Epidermal melanocyte (primary cell): ENCODE results near the gene XRCC5.
"Not testable (repeated sequence)": the region's sequence is repeated elsewhere in the genome, so short reads cannot be mapped to it uniquely, and the experiment has no call there.

Experiments
- DNase-seq: peaks from one replicate; pipeline ENCODE4 v3.0.0; 2011; ENCODE audit warnings: low spot score; ENCODE audit not compliant: insufficient read length

XRCC5 gene

GRCh38 chr2:216192931-216193330, 83.8 kb downstream of the XRCC5 start:
- no peak for DNase-seq

DNA sequence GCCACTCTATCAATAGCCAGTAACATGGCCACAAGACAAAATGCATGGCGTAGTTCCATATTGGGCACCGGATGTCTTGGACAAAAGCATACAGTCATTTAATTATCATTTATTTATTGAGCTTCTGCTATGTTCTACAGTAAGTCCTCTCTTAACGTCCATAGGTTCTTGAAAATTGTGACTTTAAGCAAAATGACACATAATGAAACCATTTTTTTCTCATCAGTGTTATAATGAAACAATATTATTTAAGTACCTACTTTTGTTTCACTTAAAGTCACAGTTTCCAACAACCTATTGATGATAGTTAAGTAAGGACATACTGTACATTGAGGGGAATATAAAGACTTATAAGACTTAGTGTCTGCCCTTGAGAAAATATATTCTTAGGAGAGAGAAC, 84.9 kb downstream of the XRCC5 start:
- DNase-seq = no peak

DNA sequence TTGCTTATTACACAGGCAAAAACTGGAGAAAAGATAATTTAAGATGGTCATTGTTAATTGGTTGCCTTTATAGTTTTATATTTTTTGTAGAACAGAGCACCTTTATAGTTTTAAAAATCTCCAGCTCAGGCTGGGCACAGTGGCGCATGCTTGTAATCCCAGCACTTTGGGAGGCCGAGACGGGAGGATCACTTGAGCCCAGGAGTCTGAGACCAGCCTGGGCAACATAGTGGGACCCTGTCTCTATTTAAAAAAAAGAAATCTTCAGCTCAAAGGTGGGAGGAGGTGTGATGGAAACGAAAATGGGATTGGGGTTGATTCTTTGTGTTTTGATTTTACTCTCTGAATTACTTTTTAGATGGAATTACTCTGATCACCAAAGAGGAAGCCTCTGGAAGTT, 85.4 kb downstream of the XRCC5 start:
- DNase-seq = no peak

DNA sequence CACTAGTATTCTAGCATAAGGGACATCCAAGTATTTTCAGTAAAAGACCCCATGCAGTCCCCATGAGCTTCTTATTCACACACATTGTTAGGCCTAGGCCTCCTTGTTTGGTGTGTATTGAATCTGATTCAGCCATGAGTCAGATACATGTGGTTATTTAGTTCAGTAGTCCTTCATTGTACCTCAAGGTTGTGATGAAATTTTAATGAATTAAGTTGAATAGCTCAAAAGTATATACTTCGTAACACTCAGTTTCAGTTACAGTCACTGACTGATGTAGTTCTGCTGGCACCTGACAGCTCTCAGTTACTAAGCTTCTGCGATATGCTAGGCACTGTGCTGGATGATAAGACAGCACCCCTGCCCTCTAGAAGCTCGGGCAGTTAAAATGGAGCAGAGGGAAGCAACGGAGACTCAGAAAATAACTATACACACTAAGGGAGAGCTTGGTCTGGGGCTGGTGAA, 86.4 kb downstream of the XRCC5 start:
- no peak for DNase-seq

DNA sequence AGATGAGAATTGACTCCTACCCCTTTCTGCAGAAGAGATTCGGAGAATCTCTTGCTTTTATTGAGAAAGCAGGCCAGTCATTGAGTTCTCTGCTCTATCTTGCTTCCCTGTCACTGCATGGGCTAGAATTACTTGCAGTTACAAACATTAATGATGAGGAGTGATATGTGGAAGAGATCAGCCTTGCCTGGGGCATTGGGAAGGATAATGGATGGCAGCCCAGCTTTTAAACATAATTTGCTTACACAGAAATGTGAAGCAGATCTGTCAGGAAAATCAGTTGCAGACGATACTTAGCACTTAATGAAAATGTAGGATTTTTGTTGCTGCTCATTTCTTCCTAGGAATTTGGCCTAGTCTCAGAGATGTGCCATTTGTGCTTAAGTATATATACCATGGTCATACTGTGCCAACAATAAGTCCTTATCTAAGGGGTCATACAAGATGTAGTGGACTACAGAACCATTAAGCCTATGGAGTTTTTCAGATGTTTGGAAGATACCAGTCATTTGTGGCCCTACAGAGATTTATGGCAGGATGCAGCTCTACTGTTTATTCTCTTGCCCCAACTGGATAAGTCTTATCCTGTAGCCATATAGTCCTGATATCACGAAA, 92.7 kb downstream of the XRCC5 start:
- no peak for DNase-seq

GRCh38 chr2:216202626-216203250, 93.6 kb downstream of the XRCC5 start:
- no peak for DNase-seq

GRCh38 chr2:216205486-216205885, 96.3 kb downstream of the XRCC5 start:
- no peak for DNase-seq

GRCh38 chr2:216206041-216206703, 97.0 kb downstream of the XRCC5 start:
- DNase-seq = no peak

DNA sequence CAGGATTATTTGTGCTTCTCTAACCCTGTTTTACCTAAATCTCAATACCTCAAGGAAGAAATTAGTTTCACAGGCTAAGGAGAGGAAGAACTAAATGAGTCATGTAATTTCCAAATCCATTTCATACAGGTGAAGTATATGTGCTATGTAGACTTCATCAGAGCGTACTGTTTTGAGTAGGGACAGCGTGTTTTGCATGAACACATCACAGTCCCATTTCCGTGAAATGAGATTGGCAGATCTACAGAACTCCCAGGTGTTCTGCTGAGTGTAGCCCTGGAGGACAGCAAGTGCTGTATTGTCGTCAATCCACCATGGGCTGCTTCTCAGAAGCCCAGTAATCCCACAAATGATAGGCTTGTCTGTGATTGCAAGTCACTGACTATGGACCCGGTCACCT, 97.7 kb downstream of the XRCC5 start:
- DNase-seq = no peak

- not testable (repeated sequence) for DNase-seq
Measured at GRCh38 chr2:216208661-216209060, 99.5 kb downstream of the XRCC5 start.

DNA sequence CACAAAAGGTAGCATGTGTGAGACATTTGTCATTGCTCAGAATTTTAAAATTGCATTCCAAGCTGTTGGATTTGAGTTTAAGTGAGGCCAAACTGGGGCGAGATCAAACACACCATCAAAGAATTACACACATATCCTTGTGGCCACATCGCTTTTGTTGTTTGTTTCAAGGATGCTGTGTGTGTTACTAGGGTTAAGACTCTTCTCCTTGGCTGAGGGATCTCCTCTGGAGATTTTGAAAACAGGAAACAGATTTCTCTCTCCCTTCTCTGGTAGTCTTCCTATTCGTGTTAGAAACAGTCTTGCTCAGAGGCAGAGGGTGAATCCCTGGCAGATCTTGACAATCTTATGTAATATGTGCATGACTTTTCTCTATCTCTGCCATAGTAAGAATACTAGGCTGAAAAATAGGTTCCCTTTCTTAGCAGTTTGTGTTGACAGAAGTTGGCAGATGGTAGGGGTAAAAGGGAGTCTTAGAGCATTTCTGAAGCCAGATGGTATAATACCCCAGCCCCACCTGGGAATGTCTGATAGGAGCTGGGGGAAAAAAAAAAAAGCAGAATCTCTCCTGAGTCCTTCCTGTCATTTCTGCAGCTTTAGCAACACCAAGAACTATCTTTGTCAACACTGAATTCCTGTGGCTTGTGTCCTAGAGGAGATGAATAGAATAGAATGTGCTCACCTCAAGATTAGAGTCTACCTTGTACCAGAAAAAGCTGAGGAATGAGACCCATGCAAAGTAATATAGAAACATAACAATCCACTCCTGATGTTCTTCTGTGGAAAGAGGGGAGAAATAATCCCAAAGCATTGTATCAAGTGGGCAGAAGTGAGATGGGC, 101.8 kb downstream of the XRCC5 start:
- DNase-seq = no peak

GRCh38 chr2:216211614-216212145, 102.5 kb downstream of the XRCC5 start:
- DNase-seq = no peak

DNA sequence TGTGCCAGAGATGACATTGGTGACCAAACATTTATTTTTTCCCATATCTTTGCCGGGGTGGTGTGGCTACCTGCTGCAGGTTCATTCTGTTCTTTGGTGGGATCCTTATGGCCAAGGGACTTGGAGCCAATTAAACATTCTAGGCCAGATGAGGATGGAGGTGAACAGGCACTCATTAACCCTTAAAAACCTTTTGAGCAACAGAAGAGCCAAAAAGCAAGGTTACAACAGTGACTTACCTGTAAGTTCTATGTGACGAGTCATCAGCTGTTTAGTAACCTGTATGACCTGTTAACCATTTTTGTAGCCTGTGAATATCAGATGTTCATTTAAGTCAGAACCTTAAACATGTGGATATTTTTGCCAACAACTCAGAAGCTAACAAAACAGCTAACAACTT, 105.6 kb downstream of the XRCC5 start:
- no peak for DNase-seq

GRCh38 chr2:216215658-216216390, 106.7 kb downstream of the XRCC5 start:
- no peak for DNase-seq

- no peak for DNase-seq
Measured at GRCh38 chr2:216216951-216217903, 108.1 kb downstream of the XRCC5 start.

DNA sequence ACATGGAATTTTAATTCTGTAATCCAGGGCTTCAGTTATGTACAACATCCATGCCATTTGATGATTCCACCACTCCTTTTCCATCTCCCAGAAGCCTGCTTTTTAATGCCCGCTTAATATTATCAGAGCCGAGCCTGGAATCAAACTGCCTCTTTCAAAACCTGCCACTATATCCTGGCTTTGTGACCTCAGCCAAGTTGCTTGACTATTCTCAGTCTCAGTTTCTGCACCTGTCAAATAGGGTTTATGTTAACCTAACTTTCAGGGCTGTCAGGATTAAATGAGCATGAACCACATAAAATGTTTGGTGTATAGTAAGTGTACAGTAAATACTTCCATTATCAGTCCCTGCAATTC, 108.7 kb downstream of the XRCC5 start:
- DNase-seq = no peak

DNA sequence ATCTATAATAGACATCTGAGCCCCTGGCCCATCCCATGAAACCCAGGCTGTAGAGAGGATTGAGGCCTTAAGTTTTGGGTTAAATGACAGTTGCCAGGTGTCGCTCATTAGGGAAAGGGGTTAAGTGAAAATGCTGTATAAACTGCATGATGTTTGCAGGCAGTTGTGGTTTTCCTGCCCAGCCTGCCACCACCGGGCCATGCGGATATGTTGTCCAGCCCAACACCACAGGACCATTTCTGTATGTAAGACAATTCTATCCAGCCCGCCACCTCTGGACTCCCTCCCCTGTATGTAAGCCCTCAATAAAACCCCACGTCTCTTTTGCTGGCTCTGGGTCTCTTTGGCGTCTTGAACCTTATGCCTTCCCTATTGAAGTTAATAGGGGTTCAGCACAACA, 110.7 kb downstream of the XRCC5 start:
- no peak for DNase-seq

DNA sequence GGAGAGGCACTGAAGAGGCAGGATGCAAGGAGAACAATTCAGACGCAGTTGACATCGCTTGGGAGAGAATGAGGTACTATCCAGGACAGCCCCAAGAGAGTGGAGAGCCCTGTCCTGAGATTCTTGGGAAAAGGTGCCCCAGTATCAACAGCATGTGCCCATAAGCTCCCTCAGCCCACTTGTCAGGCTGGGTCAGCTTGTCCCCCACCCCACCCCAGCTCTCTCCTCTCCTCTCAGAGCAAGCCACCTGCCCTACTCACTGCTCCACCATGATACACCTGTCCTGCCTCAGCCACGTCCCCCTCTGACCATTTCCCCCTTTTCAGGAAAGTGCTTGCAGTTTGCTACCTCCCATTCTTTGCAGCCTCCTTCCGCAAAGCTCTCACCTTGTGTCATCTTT, 111.8 kb downstream of the XRCC5 start:
- no peak for DNase-seq

DNA sequence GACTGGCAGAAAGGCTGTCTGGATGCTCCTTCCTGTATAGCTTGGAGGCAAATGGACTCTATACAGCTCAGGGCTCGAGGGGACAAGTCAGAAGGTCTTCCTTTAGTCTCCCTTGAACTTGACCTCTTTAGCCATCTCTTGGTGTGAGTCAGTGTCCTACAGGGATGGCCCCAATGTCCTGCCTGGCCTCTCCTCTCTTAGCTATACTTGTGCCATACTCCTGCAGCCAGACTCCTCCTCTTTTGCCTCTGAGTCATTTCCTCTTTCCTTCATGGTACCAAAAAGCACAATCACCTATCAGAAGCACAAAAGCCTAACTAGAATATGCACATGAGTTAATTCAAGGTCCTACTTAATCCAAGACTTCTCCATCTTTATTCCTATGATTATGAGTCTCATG, 112.7 kb downstream of the XRCC5 start:
- no peak for DNase-seq
